GM12878 (cell line): Measurements from ENCODE around the gene RIN1. TPM values are rescaled to one million over a fixed set of nuclear protein-coding genes. Genes with fewer than 3 reads are reported as not detected.

Experiments
- ATAC-seq: fragments of 200-7000 bp; cut with Tn5 transposase; 3 replicates; pipeline ENCODE4 v1.9.1; 2020; ENCODE audit warnings: mild to moderate bottlenecking, moderate library complexity
- BruUV-seq: library from RNA; stranded (reverse); fragments of 400-500 nt; replicated peaks from 2 replicates; lab custom pipeline; 2021; lab: Mats Ljungman, UMichigan
- CTCF ChIA-PET: fragments of 300-600 bp; sonication (Branson Sonifier 250); formaldehyde crosslinking; extraction: SDS; loops from one replicate; lab custom pipeline; 2021; ENCODE audit warnings: inconsistent platforms; lab: Yijun Ruan, JAX
- POLR2A ChIA-PET: fragments of 350-600 bp; formaldehyde crosslinking; extraction: SDS; loops from one replicate; lab custom pipeline; 2021; ENCODE audit warnings: inconsistent platforms; lab: Charles Lee
- RAD21 ChIA-PET: fragments of 300-600 bp; sonication (Branson Sonifier 250); formaldehyde crosslinking; loops from one replicate; lab custom pipeline; 2023; ENCODE audit warnings: antibody characterized with exemption; ENCODE audit not compliant: unreplicated experiment; lab: Charles Lee
- SMC1A ChIA-PET: fragments of 300-600 bp; sonication (Branson Sonifier 250); formaldehyde crosslinking; loops from one replicate; lab custom pipeline; 2023; ENCODE audit not compliant: unreplicated experiment, uncharacterized antibody; lab: Charles Lee
- DNase-seq: peaks from one replicate; pipeline ENCODE4 v3.0.0-alpha.2; 2011; ENCODE audit warnings: low read depth, low spot score
- FAIRE-seq: peaks from 3 replicates; lab custom pipeline; 2011; peaks lifted over from hg19 to GRCh38; lab: Jason Lieb, UNC
- H2AFZ ChIP-seq: 2 replicates; pipeline ENCODE4 v1.6.0; 2011; ENCODE audit warnings: low read depth, low read length, control low read depth; ENCODE audit not compliant: control insufficient read depth
- H3K27ac ChIP-seq: 2 replicates; pipeline ENCODE4 v1.5.1; 2011; ENCODE audit warnings: control low read depth; ENCODE audit not compliant: control insufficient read depth, insufficient read depth
- H3K27me3 ChIP-seq, 2 experiments: replicated peaks in 1 of 2; 2 replicates each; pipeline versions ENCODE4 v1.6.0 to v1.6.1; 2011; ENCODE audit warnings: low read length in 1 of 2; ENCODE audit not compliant: control insufficient read depth in 2 of 2, insufficient read depth in 2 of 2
- H3K36me3 ChIP-seq, 2 experiments: 2 replicates each; pipeline ENCODE4 v1.5.1; 2011; ENCODE audit warnings: low read length in 1 of 2; ENCODE audit not compliant: control insufficient read depth in 2 of 2, insufficient read depth in 2 of 2
- H3K4me1 ChIP-seq: 2 replicates; pipeline ENCODE4 v1.6.1; 2011; ENCODE audit warnings: mild to moderate bottlenecking, low read length, moderate library complexity, mixed read lengths; ENCODE audit not compliant: control insufficient read depth, insufficient read depth
- H3K4me2 ChIP-seq: 2 replicates; pipeline ENCODE4 v1.6.0; 2011; ENCODE audit warnings: control low read depth; ENCODE audit not compliant: control insufficient read depth, insufficient read depth
- H3K4me3 ChIP-seq: fragments of 200-600 bp; sonication (generic); 2 replicates; pipeline ENCODE4 v1.5.1; 2016
- H3K79me2 ChIP-seq: 2 replicates; pipeline ENCODE4 v1.6.0; 2011; ENCODE audit warnings: low read length; ENCODE audit not compliant: control insufficient read depth, insufficient read depth
- H3K9ac ChIP-seq: 2 replicates; pipeline ENCODE4 v1.8.0; 2011; ENCODE audit warnings: low read length, control low read depth, mixed read lengths; ENCODE audit not compliant: control insufficient read depth, insufficient read depth
- H3K9me3 ChIP-seq: replicated peaks from 3 replicates; pipeline ENCODE4 v1.5.1; 2011; ENCODE audit warnings: mild to moderate bottlenecking, low read length; ENCODE audit not compliant: control insufficient read depth, insufficient read depth
- H4K20me1 ChIP-seq: 2 replicates; pipeline ENCODE4 v1.6.0; 2011; ENCODE audit not compliant: control insufficient read depth, insufficient read depth
- LARP7 ChIP-seq: fragments of 450-650 bp; IDR thresholded peaks from 2 replicates; pipeline ENCODE4 v1.6.1; 2017; ENCODE audit warnings: mild to moderate bottlenecking
- SMAD1 ChIP-seq: fragments of 450-650 bp; IDR thresholded peaks from 2 replicates; pipeline ENCODE4 v1.6.1; 2018; ENCODE audit warnings: mild to moderate bottlenecking, low read depth; ENCODE audit not compliant: partially characterized antibody
- WGBS: methylation state at CpG from one replicate; pipeline ENCODE4 v1.1.6; 2016; ENCODE audit warnings: low lambda C conversion rate; ENCODE audit not compliant: insufficient replicate concordance, insufficient coverage; ENCODE audit errors: missing lambda C conversion rate; 5-methylcytosine and 5-hydroxymethylcytosine counted together
- in situ Hi-C: fragments of 300-500 bp; cut with MboI; formaldehyde crosslinking; loops from 9 replicates; pipeline ENCODE4 v1.14.3; 2018; ENCODE audit warnings: mixed read lengths
- intact Hi-C: fragments of 100-400 bp; cut with micrococcal nuclease; formaldehyde crosslinking; loops from one replicate; pipeline ENCODE4 v1.14.2; 2022; ENCODE audit not compliant: unreplicated experiment
- polyA plus RNA-seq, 11 experiments: library from polyadenylated mRNA; depleted of rRNA in 4 of 11; unstranded in 6 of 11; stranded (reverse) in 5 of 11; fragments of >200 nt; fragmentation: Nextera tagmentation in 4 of 11; fragmentation: Illumina TruSeq in 1 of 11; extraction: Ambion mirVana in 4 of 11; extraction: Trizol in 1 of 11; gene quantifications; 1 replicate in 1 of 11; 2 replicates in 10 of 11; pipeline versions ENCODE4 v1.2.1 to v1.2.3, GENCODE V29; 2011 to 2016; ENCODE audit warnings: inconsistent platforms in 2 of 11, missing spikeins in 2 of 11, low read depth in 1 of 11
- total RNA-seq, 4 experiments: library from RNA; depleted of rRNA in 3 of 4; stranded (reverse); fragments of >200 nt in 3 of 4; fragmentation: Illumina TruSeq in 1 of 4; extraction: Trizol in 1 of 4; gene quantifications; 2 replicates each; pipeline versions ENCODE4 v1.2.1 to v1.2.3, GENCODE V29; 2013 to 2021
- TF ChIP-seq, protein P1 (sequence below): fragments of 450-650 bp; IDR thresholded peaks from 2 replicates; pipeline ENCODE4 v1.6.1; 2017; ENCODE audit warnings: mild to moderate bottlenecking

The RIN1 gene
- total and polyA plus RNA-seq, 10 of the 15 experiments (the other 5 are each of a cell fraction or from before 2014, with no cell fraction given): 0.04 to 0.69 (median 0.22) TPM; not detected in 1

DNA sequence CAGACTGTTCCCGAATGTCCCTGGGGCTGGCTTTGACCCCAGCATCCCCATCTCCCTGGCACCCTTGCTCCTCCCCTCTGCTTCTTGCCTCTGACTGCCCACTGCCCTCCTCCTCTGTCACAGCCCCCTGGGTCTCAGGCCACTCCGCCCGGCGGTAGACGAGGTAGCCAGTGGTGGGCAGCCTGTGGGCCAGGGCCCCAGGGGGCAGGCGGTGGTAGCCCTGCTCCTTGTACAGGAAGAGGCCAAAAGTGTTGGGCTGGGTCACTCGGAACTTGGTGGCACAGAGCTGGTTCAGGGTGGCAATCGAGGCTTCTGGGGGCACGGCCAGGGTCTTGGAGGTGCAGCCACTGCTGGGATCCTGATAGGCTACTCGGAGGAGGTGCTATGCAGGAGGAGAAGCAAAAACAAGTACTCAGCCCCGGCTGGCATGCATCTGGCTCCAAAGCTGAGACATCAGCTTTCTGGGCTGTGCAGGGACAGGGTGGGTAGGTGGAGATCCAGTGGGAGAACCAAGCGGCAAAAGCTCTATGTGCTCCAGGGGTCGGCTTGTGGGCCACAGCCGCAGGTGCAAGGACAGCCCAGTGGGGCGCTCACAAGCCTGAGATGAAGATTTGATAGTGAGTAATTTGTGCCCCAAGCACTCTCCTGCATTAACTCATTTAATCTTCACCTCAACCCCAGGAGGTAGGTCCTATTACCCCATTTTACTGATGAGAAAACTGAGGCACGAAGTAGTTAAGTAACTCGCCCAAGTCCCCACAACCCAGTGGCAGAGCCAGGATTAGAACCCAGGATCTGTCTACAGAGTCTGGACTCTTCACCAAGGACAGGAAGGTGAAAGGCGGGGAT lies 3.6 kb downstream of the RIN1 start:
- FAIRE-seq (no peak), DNase-seq (no peak), ATAC-seq (no peak)
- Histone ChIP-seq H2AFZ (no peak overlapping the region), H3K4me1 (peaks cover 26% of the 10 kb centered on the region), H3K9ac (no peak overlapping the region), H3K27ac (no peak overlapping the region), H3K9me3 (no peaks in the 10 kb centered on the region), H3K79me2 (no peaks in the 10 kb centered on the region), H3K4me2 (no peak overlapping the region), H3K27me3 (no peaks in the 10 kb centered on the region), H3K4me3 (no peak overlapping the region), H3K36me3 (peaks cover 0 to 2% of the 10 kb centered on the region in 2 experiments; a peak in 2 of 4 replicates), H4K20me1 (no peaks in the 10 kb centered on the region)
- ChIA-PET RAD21 (interaction anchor here (3.0 kb wide), 1 partner anchor 20 kb away, joined by 19 read pairs; no protein-coding TSS in a partner anchor), SMC1A (no interaction called here), POLR2A (interaction anchor here (1.5 kb wide), 1 partner anchor 13 kb away, joined by 3 read pairs; the partner anchor contains the start of gene BRMS1), CTCF (interaction anchor here (0.8 to 5.7 kb wide), 3 partner anchors 22 to 53 kb away, joined by 3 to 96 read pairs (median 6); no protein-coding TSS in a partner anchor)
- 31% methylated on average over 18 of the region's 18 CpGs for WGBS
- intact Hi-C loops (no loop called here), in situ Hi-C loops (no loop called here)
- no TSS peak for BruUV-seq
- TF ChIP-seq, protein P1, sequence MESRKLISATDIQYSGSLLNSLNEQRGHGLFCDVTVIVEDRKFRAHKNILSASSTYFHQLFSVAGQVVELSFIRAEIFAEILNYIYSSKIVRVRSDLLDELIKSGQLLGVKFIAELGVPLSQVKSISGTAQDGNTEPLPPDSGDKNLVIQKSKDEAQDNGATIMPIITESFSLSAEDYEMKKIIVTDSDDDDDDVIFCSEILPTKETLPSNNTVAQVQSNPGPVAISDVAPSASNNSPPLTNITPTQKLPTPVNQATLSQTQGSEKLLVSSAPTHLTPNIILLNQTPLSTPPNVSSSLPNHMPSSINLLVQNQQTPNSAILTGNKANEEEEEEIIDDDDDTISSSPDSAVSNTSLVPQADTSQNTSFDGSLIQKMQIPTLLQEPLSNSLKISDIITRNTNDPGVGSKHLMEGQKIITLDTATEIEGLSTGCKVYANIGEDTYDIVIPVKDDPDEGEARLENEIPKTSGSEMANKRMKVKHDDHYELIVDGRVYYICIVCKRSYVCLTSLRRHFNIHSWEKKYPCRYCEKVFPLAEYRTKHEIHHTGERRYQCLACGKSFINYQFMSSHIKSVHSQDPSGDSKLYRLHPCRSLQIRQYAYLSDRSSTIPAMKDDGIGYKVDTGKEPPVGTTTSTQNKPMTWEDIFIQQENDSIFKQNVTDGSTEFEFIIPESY: no peak
- no peak for TF ChIP-seq LARP7
- no peak for TF ChIP-seq SMAD1
